Stimulated activated CD4-positive, alpha-beta T cell treated with anti-CD3 and anti-CD28 coated beads, Interleukin-2, amount 100 ng/mL, for 24 hours (primary cell): ENCODE data around the gene FBXL7.

ENCODE experiments used
- DNase-seq, 2 donors: peaks; one replicate each; pipeline ENCODE4 v3.0.0-alpha.2; 2020

FBXL7 gene

GRCh38 chr5:15623794-15624193 is 123.8 kb downstream of the FBXL7 start:
- no peak for DNase-seq

GRCh38 chr5:15627109-15627508 is 127.1 kb downstream of the FBXL7 start:
- no peak for DNase-seq

- DNase-seq: no peak
Measured at GRCh38 chr5:15627647-15628046, 127.7 kb downstream of the FBXL7 start.

GRCh38 chr5:15630441-15630840 is 130.5 kb downstream of the FBXL7 start:
- DNase-seq: no peak

GRCh38 chr5:15634591-15635288 is 134.8 kb downstream of the FBXL7 start:
- no peak for DNase-seq

GRCh38 chr5:15635289-15635616 is 135.3 kb downstream of the FBXL7 start:
- no peak for DNase-seq

GRCh38 chr5:15637345-15637744 is 137.4 kb downstream of the FBXL7 start:
- DNase-seq: no peak

GRCh38 chr5:15637886-15638285 is 137.9 kb downstream of the FBXL7 start:
- DNase-seq: no peak

GRCh38 chr5:15638296-15638695 is 138.3 kb downstream of the FBXL7 start:
- no peak for DNase-seq

GRCh38 chr5:15639288-15639687 is 139.3 kb downstream of the FBXL7 start:
- DNase-seq: no peak

- DNase-seq: no peak
Measured at GRCh38 chr5:15640116-15640515, 140.1 kb downstream of the FBXL7 start.

- DNase-seq: no peak
Measured at GRCh38 chr5:15643731-15644130, 143.8 kb downstream of the FBXL7 start.

- DNase-seq: no peak
Measured at GRCh38 chr5:15645381-15646160, 145.6 kb downstream of the FBXL7 start.

- no peak for DNase-seq
Measured at GRCh38 chr5:15646371-15646770, 146.4 kb downstream of the FBXL7 start.

GRCh38 chr5:15647251-15647650 is 147.3 kb downstream of the FBXL7 start:
- no peak for DNase-seq

GRCh38 chr5:15650266-15650665 is 150.3 kb downstream of the FBXL7 start:
- DNase-seq: no peak

- DNase-seq: no peak
Measured at GRCh38 chr5:15654779-15655178, 154.8 kb downstream of the FBXL7 start.

- no peak for DNase-seq
Measured at GRCh38 chr5:15655683-15656082, 155.7 kb downstream of the FBXL7 start.

- DNase-seq: no peak
Measured at GRCh38 chr5:15664961-15665360, 165.0 kb downstream of the FBXL7 start.

GRCh38 chr5:15669826-15670225 is 169.8 kb downstream of the FBXL7 start:
- no peak for DNase-seq

GRCh38 chr5:15674716-15675115 is 174.7 kb downstream of the FBXL7 start:
- no peak for DNase-seq

GRCh38 chr5:15676591-15676990 is 176.6 kb downstream of the FBXL7 start:
- DNase-seq: no peak

- no peak for DNase-seq
Measured at GRCh38 chr5:15679161-15679560, 179.2 kb downstream of the FBXL7 start.

- DNase-seq: no peak
Measured at GRCh38 chr5:15680455-15680854, 180.5 kb downstream of the FBXL7 start.

GRCh38 chr5:15682122-15682521 is 182.1 kb downstream of the FBXL7 start:
- no peak for DNase-seq
